GM21786 (cell line): ENCODE results near the gene SIK3.
"Not testable (repeated sequence)": the region's sequence is repeated elsewhere in the genome, so short reads cannot be mapped to it uniquely, and the experiment has no call there.

Experiments used
- ATAC-seq: cut with Tn5 transposase; IDR thresholded peaks from one replicate; pipeline ENCODE4 v1.9.1; 2021; ENCODE audit not compliant: unreplicated experiment

Gene SIK3

DNA sequence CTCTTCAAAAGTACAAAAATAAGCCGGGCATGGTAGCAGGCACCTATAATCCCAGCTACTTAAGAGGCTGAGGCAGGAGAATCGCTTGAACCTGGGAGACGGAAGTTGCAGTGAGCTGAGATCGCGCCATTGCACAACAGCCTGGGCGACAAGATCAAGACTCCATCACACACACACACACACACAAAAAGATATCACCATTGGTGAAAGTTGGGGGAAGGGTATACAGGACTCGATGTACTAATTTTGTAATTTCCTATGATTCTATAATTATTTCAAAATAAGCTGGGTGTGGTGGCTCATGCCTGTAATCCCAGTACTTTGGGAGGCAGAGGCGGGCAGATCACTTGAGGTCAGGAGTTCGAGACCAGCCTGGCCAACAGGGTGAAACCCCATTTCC, 48.1 kb downstream of the SIK3 start:
- not testable (repeated sequence) for ATAC-seq

DNA sequence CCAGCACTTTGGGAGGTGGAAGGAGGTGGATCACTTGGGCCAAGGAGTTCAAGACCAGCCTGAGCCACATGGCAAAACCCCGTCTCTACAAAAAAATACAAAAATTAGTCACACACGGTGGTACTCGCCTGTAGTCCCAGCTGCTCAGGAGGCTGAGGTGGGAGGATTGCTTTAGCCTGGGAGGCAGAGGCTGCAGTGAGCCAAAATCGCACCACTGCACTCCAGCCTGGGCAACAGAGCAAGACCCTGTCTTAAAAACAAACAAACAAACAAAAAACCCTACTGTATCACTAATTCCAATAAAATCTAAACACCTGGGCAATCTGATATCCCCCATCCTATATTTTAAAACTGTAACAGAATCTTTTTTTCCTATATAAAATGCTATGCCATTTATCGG, 51.6 kb downstream of the SIK3 start:
- ATAC-seq: not testable (repeated sequence)

DNA sequence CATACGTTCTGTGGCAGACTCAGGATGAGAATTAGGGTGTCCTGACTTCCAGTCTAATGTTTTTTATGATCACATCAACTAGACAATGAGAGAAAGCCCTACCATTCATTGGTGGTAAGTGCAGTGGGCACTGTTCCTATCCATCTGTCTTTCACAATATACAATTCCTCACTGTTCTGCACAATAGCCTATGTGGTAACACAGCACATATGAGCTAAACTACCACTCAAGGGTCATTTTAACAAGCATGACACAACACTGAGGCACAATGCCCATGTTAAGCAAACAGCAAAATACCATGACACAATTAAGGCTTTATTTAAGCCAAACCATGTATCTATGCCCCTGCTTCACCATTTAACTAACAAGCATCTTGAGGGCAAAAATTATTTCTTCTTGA, 52.3 kb downstream of the SIK3 start:
- no peak for ATAC-seq

DNA sequence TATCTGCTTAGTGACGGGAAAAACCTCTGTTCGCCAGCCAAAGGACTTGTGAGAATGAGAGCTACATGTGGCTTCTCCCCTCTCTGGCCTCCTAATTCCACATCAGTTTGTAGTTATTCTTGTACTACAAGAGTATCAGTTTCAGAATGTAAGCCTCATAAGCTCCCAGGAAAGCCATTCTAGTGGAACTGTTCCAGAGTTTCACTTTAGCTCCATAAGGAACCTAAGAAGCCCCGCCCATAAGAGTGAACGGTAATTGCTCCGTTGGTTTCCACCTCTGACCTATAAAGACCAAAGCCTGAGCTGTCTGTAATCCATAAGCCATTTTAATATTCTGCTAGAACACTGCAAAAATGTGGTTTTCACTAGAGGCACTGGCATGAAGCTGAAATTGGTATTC, 53.0 kb downstream of the SIK3 start:
- ATAC-seq: no peak

DNA sequence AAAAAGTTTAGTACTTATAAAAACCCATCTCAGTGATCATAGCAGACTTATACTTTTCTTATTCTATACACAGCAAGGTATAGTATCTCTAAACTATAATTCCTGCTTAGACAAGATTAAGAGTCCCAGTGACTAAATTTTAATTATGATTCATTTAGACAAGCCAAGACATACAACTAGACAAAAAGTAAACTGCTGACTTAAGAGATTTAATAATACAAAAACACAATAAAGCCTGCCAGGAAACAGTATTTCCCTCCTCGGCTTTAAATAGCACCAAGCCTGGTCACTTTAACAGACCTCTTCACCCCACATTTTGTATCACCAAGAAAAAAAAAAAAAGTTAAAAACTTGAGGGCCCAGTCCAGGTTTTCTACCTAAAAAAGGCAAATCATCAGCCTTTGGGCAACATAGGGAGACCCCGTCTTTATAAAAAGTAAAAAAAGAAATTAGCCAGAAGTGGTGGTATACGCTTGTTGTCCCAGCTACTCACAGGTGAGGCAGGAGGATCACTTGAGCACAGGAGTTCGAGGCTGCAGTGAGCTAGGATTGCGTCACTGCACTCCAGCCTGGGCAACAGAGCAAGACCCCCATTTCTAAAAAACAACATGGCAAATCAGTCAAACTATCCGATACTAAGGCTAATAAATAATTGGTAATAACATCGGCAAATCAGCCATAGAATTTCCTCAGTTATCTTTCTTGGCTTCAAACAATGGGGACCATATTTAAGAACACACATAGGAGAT, 53.8 kb downstream of the SIK3 start:
- ATAC-seq: no peak

DNA sequence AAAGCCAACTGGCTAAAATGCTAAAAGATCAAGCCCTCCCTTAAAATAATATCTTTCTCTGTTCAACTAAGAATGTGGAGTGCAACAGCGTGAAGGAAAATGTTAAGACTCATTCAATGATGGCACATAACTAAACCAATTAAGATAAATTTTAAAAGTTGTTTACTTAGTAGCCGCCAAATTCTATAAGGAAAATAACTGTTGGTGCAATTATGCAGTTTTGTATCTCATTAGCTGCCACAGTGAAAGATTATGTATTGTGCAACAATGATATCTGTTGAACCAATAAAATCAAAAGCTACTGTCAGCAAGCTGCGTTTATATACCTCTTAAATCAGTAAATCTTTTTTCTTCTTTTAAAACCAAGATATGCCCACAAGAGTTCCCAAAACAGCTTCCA, 55.5 kb downstream of the SIK3 start:
- ATAC-seq: no peak

DNA sequence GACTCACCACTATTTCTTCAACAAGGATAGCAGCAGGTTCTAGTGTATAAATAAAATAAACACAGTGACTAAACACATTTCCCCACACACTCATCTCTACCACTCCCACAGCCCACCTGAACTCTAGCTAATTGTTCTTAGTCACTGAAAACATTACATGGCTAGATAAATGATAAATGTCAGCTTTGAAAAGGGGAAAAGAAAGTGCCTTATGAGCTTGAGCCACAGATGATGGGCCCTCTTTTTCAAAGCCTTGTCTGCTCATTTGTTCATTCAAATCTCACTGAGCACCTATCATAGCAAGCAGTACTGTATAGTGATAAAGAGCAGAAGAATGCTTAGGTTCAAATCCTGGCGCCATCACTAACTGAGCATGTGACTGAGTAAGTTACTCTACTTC, 58.3 kb downstream of the SIK3 start:
- ATAC-seq: no peak

DNA sequence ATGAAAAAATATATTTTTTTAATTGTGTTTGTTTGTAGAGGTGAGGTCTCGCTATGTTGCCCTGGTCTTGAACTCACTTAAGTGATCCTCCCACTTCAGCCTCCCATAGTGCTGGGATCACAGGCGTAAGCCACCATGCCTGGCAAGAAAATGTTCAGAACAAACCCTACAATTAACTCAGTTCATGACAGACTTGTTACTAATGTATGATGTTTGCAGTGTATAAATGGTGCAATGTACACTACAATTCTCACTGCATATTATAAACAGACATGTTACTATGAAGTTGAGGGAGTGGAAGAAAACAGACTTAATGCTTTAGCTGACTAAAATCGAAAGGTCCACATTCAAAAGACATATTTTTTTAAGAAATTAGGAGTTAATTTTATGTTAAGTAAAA, 59.0 kb downstream of the SIK3 start:
- ATAC-seq: no peak

DNA sequence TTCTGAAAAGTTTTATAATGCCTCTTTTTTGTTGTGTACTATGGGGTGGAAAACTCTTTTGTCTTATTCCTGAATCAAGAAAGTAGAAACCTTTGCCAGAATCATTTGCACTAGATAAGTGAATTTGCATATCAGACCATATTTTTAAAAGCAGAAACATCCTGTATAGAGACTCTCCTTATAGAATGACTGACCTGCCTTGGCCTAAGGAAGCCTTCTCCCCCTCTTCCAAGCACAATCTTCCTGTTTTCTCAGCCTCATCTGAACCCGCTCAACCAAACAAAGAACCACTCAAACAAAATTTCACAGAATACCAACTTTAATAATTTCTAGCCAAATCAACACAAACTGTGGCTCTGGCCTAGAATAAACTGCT, 60.3 kb downstream of the SIK3 start:
- no peak for ATAC-seq

DNA sequence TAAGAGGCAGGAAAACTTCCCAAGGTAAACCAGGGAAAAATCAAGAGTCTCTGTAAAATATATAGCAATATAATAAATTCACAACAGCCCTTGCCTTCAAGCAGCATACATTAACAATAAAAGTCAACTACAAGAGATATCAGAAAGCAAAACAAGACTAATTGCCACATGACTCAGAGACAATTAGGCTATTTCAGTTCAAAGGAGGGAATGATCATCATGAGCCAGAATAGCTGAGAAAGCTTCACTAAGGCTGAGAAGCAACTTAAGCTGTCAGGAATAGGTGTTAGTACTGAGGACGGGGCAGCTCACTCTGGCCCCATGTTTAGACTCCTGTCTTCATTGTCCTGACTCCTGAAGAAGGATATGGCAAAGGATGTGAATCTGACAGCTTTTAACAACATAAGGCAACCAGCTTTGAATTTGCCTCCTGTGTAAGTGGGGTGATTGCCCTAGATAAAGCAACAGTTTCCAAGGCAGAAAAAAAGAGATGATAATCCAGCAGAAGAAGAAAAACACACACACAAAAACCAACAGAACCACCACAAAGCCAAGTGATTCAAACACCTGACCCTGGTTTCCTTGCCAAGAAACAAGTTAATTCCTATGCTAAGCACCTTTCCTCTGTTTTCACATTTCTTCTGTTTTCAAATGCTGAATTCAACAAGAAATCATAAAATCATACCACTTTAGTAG, 60.8 kb downstream of the SIK3 start:
- no peak for ATAC-seq

DNA sequence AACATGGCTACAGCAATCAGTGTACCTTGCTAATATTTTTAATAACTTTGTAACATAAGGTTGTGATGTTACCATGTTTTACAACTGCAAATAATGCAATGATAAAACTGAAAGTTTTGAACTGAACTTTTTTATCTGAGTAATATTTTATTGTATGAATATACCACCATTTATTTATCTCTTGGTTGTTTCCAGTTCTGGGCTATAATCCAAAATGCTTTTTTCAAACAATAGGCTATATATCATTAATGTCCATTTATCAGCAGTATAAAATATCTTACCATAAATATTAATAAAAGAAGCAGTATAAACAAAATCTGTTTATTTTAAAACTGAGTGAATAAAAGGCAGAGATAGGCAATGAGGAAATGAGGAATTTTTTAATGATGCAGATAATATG, 63.3 kb downstream of the SIK3 start:
- no peak for ATAC-seq

DNA sequence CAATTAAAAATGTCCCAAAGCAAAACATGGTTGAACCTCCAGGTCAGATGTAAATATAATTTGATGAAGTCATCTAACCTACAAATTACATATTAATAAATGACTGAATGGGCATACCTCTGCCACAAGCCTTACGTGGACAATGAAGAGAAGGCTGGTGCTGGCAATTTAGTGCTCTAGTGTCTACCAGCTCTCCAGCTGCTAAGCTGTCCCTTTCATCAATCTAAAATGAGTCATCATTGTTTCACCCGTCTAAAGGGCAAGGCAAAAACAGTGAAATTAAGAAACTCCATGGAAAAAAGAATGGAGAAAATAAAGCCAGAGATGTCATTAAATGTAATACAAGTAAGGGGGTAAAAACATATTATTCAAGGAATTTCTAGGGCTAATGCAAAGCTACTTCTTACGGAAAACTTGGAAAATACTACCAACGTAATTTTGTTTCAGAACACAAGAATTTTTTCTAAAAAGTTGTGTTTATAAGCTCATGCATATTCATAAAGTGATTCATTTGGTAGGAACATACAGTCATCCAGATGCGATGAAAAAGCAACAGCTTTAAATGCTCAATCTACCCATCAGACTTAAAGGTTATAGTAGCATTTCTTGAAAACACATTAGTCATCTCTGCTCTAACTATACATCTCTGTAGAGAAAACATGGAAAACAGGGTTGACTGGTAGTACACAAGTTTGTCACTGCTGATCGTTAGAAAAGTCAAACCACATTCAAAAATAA, 71.5 kb downstream of the SIK3 start:
- no peak for ATAC-seq

DNA sequence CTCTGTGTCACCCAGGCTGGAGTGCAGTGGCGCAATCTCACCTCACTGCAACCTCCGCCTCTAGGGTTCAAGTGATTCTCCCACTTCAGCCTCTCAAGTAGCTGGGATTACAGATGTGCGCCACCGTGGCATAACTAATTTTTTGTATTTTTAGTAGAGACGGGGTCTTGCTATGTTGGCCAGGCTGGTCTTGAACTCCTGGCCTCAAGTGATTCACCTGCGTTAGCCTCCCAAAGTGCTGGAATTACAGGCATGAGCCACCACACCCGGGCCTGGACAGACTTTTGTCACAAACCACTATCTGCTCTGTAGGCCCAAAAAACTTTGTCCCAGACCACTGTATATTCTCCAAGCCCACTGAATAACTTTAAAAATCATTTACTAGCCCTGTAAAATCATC, 74.5 kb downstream of the SIK3 start:
- ATAC-seq: not testable (repeated sequence)

DNA sequence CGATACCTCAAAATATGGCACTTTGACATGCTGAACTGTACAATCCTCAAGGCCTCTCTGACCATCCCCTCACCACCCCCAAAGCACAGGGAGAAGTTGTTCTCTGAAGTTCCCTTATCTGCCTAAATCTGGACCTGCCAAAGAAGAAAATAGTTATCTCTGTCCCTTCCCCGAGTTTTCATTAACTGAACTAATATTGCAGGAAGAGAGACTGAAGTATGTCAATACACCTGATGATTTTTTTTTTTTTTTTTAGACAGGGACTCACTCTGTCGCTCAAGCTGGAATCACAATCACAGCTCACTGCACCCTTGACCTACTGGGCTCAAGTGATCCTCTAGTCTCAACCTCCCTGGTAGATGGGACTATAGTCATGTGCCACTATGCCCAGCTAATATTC, 75.0 kb downstream of the SIK3 start:
- no peak for ATAC-seq

DNA sequence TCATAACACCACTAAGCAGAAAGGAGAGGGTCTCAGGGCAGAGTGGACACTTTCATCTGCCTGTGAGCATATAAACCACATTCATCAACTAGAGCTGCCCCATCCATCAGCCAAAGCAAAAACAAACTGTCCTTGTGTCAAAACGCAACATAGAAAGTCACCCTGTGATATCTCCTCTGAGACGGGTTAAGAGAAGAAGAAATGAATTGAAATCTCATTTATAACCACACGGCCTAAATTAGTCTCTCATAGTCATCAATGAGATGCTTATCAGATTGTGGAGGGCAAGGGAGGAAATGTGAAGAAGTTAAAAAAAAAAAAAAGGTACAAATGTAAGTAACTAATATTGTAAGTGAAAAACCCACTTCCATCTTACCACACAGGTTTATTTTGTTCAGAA, 75.7 kb downstream of the SIK3 start:
- no peak for ATAC-seq

DNA sequence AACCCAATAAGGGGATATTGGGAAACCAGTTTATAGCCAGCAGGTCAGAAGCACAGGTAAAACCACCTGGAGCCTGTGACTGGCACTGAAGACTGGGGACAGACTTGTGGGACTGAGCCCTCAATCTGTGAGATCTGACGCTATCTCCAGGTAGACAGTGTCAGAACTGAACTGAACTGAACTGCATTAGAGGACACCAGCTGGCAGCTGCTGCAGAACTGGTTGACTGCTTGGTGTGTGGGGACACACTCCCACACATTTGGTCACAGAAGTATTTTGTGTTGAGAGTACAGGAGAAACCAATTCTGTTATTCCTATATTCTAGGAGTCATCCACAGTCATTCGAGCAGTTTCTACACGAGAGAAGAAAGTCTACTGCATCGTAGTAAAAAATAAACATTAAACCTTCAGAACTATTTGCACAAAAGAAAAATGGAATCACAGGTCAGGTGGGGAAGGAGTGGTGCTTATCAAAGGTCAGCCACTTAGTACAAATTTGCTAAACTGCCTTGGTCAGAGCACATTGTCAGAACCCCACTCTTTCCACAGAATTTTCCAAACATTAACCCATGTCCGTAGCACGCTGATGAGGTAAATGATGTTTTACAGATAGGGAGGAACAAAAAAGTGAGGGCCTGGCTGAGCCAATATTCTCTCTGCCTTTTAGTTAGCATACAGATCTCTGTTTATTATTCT, 77.2 kb downstream of the SIK3 start:
- no peak for ATAC-seq

DNA sequence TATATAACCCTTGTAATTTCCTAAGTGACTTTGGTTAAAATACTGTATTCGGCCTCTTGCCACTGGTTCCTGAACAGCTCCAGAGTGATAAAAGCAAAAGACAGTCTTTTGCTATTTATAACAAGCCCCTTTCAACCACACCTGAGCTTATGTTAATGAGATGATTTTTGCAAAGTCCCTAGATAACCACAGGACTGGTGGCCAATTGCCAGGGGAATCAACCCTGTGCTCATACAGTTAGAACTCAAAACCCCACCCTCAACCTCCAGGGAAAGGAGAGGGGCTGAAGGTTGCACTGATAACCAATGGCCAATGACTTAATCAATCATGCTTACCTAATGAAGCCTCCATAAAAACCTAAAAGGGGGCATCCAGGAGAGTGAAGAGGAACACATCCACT, 77.9 kb downstream of the SIK3 start:
- peak; percentile 43 for ATAC-seq

DNA sequence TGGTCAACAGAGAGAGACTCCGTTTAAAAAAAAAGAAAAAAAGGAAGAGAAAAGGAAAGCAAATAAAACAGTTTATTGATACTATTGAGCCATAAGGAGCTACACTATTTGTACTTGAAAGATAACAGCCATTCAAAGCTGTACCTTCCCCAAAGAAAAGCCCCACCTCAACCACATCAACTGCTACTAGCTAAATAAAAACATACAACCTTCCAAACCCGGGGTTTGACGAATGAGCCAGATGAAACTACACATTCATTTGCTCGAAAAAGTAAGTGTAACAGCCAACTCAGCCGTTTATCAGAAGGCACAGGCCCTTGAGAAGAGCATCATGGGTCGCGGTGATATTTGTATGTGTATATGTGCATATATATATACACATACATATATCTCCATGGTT, 78.4 kb downstream of the SIK3 start:
- ATAC-seq: no peak

DNA sequence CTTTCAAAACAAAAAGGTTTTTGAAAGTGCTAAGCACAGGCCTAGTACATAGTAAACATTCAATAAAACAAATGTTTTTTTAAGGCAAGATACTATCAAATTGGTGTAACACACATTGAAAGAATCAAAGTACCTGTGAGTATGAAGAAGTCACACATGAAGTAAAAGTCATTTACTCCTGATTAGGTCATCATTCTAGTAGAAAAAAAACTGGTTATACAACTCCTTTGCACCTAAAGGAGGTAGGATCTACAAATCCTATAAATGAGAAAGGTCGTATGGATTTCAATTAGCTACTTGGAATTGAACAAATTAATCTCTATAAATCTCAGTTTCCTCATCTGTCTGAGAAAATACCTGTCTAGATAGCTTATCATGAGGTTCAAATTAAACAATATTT, 80.8 kb downstream of the SIK3 start:
- ATAC-seq: no peak

DNA sequence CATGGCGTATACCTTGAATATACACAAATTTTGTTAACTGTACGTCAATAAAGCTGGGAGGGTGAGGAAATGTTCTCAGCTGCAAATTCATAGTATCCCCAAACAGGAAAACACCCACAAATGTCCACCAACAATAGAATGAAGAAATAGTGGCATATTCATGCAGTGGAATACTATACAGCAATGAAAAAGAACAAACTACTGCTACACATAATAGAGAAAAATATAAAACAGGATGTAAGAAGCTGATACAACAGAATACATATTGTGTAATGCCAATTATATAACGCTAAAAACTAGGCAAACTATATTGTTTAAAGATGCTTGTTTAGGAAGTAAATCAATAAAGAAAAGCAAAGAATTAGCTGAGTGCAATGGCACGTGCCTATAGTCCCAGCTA, 81.5 kb downstream of the SIK3 start:
- ATAC-seq: no peak

DNA sequence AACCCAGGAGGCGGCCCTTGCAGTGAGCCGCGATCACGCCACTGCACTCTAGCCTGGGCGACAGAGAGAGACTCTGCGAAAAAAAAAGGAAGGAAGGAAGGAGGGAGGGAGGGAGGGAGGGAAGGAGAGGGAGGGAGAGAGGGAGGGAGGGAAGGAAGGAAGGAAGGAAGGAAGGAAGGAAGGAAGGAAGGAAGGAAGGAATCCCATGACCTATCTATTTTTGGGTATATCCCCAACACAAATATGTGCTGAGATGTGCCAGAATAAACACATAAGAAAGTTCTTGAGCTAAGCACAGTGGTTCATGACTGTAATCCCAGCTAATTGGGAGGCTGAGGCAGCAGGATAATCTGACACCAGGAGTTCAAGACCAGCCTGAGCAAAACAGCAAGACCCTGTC, 82.0 kb downstream of the SIK3 start:
- ATAC-seq: no peak

DNA sequence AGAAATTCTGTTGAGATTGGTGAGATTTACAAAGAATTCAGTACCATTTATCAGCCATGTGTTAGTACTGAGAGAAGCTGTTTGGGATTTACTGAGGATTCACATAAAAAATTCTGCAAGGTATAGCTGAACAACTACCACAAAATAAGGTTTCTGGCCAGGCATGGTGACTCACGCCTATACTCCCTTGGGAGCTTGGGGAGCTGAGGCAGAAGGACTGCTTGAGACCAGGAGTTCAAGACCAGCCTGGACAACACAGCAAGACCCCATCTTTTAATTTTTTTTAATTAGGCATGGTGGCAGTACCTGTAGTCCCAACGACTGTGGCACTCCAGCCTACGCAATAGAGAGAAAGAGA, 86.7 kb downstream of the SIK3 start:
- ATAC-seq: no peak
